ENCODE data around the gene NCAM2. TPM values are rescaled to one million over a fixed set of nuclear protein-coding genes. Genes with fewer than 3 reads are reported as not detected.

The NCAM2 gene
- total RNA-seq, 1 donor from 2014 or later, result 1.3 TPM

GRCh38 chr21:21286170-21286798 lies 288.1 kb downstream of the NCAM2 start:
- TF ChIP-seq, protein P1, sequence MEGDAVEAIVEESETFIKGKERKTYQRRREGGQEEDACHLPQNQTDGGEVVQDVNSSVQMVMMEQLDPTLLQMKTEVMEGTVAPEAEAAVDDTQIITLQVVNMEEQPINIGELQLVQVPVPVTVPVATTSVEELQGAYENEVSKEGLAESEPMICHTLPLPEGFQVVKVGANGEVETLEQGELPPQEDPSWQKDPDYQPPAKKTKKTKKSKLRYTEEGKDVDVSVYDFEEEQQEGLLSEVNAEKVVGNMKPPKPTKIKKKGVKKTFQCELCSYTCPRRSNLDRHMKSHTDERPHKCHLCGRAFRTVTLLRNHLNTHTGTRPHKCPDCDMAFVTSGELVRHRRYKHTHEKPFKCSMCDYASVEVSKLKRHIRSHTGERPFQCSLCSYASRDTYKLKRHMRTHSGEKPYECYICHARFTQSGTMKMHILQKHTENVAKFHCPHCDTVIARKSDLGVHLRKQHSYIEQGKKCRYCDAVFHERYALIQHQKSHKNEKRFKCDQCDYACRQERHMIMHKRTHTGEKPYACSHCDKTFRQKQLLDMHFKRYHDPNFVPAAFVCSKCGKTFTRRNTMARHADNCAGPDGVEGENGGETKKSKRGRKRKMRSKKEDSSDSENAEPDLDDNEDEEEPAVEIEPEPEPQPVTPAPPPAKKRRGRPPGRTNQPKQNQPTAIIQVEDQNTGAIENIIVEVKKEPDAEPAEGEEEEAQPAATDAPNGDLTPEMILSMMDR (IDR thresholded peaks at IDR 0.05; ENCODE audit: insufficient read depth, low read length, severe bottlenecking), result no peak
- DNase-seq (ENCODE audit: low read depth), result no peak
- no peak overlapping the region for H3K4me3 ChIP-seq (ENCODE audit: low read depth, low read length)
- no peaks in the 10 kb centered on the region for H3K27me3 ChIP-seq (ENCODE audit: control insufficient read depth, insufficient read depth, low read length)
- FAIRE-seq, result no peak
- H3K36me3 ChIP-seq (ENCODE audit: control insufficient read depth, insufficient read depth, low read length), result no peaks in the 10 kb centered on the region

- Histone ChIP-seq H3K4me3 (ENCODE audit: low read depth, low read length) (no peak overlapping the region), H3K27me3 (ENCODE audit: control insufficient read depth, insufficient read depth, low read length) (no peaks in the 10 kb centered on the region), H3K36me3 (ENCODE audit: control insufficient read depth, insufficient read depth, low read length) (no peaks in the 10 kb centered on the region)
- DNase-seq (ENCODE audit: low read depth), result no peak
- TF ChIP-seq, protein P1 (IDR thresholded peaks at IDR 0.05; ENCODE audit: insufficient read depth, low read length, severe bottlenecking), result no peak
- FAIRE-seq, result no peak
Observed at GRCh38 chr21:21290751-21291150, 292.5 kb downstream of the NCAM2 start.

DNA sequence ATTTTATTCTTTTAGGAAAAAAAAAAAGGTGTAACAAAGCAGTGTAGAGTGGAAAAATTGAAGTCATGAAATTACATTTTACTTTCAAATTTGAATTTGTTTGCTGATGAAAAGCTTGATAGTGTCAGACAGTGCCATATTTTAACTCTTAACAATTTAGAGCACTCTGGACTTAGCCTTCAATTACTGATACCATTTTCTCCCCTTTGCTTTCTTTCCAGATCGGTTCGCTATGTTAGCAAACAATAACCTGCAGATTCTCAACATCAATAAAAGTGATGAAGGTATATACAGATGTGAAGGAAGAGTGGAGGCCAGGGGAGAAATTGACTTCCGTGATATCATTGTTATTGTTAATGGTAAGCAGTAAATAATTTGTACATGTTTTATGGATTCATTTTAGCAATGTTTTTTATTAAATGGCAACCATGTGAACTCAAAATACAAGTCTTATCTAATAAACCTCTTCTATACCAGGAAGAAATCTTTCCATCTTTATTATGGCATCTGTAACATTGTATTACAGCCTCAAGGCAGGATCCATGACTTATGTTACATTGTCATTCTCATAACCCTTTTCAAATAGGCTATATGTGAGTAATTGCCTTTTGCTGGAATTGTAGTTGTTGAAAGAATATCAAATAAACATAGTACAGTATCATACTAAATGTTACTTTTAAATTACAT lies 293.8 kb downstream of the NCAM2 start:
- DNase-seq (ENCODE audit: low read depth) (no peak), FAIRE-seq (no peak)
- TF ChIP-seq, protein P1 (IDR thresholded peaks at IDR 0.05; ENCODE audit: insufficient read depth, low read length, severe bottlenecking), result no peak
- Histone ChIP-seq H3K4me3 (ENCODE audit: low read depth, low read length) (no peak overlapping the region), H3K27me3 (ENCODE audit: control insufficient read depth, insufficient read depth, low read length) (no peaks in the 10 kb centered on the region), H3K36me3 (ENCODE audit: control insufficient read depth, insufficient read depth, low read length) (no peaks in the 10 kb centered on the region)

DNA sequence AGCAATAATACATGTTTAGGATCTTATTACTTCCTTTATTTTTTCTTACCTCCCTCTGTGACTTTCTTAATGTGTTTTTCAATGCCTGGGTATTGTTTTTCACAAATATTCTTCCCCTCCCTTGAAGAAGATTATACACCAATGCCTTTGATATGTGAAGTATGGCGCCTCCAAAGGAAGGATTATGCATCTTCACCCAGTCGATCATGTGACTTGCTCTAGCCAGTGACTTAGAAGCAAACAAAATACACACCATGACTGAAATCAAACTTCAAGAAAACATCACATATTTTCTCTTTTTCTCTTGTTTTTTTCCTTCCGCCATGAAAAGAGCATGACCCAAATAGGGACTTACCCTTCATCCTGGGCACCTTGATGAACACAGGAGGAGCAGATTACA lies 297.1 kb downstream of the NCAM2 start:
- H3K36me3 ChIP-seq (ENCODE audit: control insufficient read depth, insufficient read depth, low read length), result no peaks in the 10 kb centered on the region
- no peaks in the 10 kb centered on the region for H3K27me3 ChIP-seq (ENCODE audit: control insufficient read depth, insufficient read depth, low read length)
- H3K4me3 ChIP-seq (ENCODE audit: low read depth, low read length), result no peak overlapping the region
- no peak for DNase-seq (ENCODE audit: low read depth)
- no peak for FAIRE-seq
- TF ChIP-seq, protein P1 (IDR thresholded peaks at IDR 0.05; ENCODE audit: insufficient read depth, low read length, severe bottlenecking), result no peak

DNA sequence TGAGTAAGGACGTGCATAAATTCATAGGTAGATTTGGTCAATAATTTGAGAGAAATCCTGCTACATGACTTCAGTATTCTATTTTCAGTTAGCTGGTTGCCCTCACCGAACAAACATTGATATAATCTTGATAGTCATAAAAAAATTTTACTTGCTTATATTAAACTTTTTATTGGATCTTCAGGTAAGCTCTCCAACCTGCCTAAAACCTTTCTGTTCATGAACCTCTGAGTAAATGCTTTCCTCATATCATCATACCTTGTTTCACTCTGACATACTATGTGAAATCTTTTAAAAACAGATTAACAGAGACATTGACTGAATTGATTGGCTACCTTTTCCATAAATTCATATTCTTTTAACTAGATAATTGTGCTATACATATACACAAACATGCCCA lies 299.0 kb downstream of the NCAM2 start:
- H3K36me3 ChIP-seq (ENCODE audit: control insufficient read depth, insufficient read depth, low read length), result no peaks in the 10 kb centered on the region
- H3K4me3 ChIP-seq (ENCODE audit: low read depth, low read length), result no peak overlapping the region
- no peak for FAIRE-seq
- TF ChIP-seq, protein P1 (IDR thresholded peaks at IDR 0.05; ENCODE audit: insufficient read depth, low read length, severe bottlenecking), result no peak
- no peak for DNase-seq (ENCODE audit: low read depth)
- no peaks in the 10 kb centered on the region for H3K27me3 ChIP-seq (ENCODE audit: control insufficient read depth, insufficient read depth, low read length)
